ENCODE measurements around the gene MLLT11.

The MLLT11 gene

GRCh38 chr1:151047591-151047924, 12.6 kb upstream of the MLLT11 start, which contains the start of gene C1orf56:
Gene C1orf56 (plus strand): TSS chr1:151047751. CDS start chr1:151047848, 97 bp downstream.
- Mint-ChIP-seq H3K27me3 (no peaks in the 10 kb centered on the region), H3K36me3 (ENCODE audit: insufficient read depth) (peaks cover 15% of the 10 kb centered on the region), H3K9me3 (no peaks in the 10 kb centered on the region), H3K4me1 (peaks cover 58% of the 10 kb centered on the region), H3K27ac (ENCODE audit: low read depth) (peak within 1 kb of the TSS; percentile 91), H3K4me3 (peak within 1 kb of the TSS; percentile 89)
- no peak for DNase-seq (ENCODE audit: low spot score in 2 of 2)
- ATAC-seq (replicated peaks; ENCODE audit: extremely low read depth, poor library complexity, severe bottlenecking): peak; percentile 55

- Mint-ChIP-seq H3K27ac (ENCODE audit: low read depth) (peak overlapping the region; percentile 91), H3K4me3 (peak overlapping the region; percentile 89), H3K4me1 (peaks cover 58% of the 10 kb centered on the region), H3K36me3 (ENCODE audit: insufficient read depth) (peaks cover 20% of the 10 kb centered on the region), H3K9me3 (no peaks in the 10 kb centered on the region), H3K27me3 (no peaks in the 10 kb centered on the region)
- ATAC-seq (replicated peaks; ENCODE audit: extremely low read depth, poor library complexity, severe bottlenecking) (peak; percentile 78), DNase-seq (ENCODE audit: low spot score in 2 of 2) (peak; percentile 36 to 44)
Observed at GRCh38 chr1:151047925-151048644, 12.1 kb upstream of the MLLT11 start.

- peaks cover 58% of the 10 kb centered on the region for H3K4me1 Mint-ChIP-seq
Observed at GRCh38 chr1:151048645-151049032, 11.6 kb upstream of the MLLT11 start.

GRCh38 chr1:151049458-151049857, 10.7 kb upstream of the MLLT11 start:
- Mint-ChIP-seq H3K27me3 (no peaks in the 10 kb centered on the region), H3K9me3 (no peaks in the 10 kb centered on the region), H3K4me1 (peaks cover 63% of the 10 kb centered on the region), H3K27ac (ENCODE audit: low read depth) (peak overlapping the region; percentile 72), H3K4me3 (peak overlapping the region; percentile 89), H3K36me3 (ENCODE audit: insufficient read depth) (peaks cover 34% of the 10 kb centered on the region)
- no peak for DNase-seq (ENCODE audit: low spot score in 2 of 2)
- no peak for ATAC-seq (replicated peaks; ENCODE audit: extremely low read depth, poor library complexity, severe bottlenecking)

More at GRCh38 chr1:151048645-151049032, 11.6 kb upstream of the MLLT11 start:
- DNase-seq (ENCODE audit: low spot score in 2 of 2) (no peak), ATAC-seq (replicated peaks; ENCODE audit: extremely low read depth, poor library complexity, severe bottlenecking) (no peak)
- Mint-ChIP-seq H3K36me3 (ENCODE audit: insufficient read depth) (peaks cover 25% of the 10 kb centered on the region), H3K27ac (ENCODE audit: low read depth) (peak overlapping the region; percentile 91), H3K9me3 (no peaks in the 10 kb centered on the region), H3K4me3 (peak overlapping the region; percentile 89), H3K27me3 (no peaks in the 10 kb centered on the region)

- ATAC-seq (replicated peaks; ENCODE audit: extremely low read depth, poor library complexity, severe bottlenecking) (no peak), DNase-seq (ENCODE audit: low spot score in 2 of 2) (no peak)
- H3K9me3 Mint-ChIP-seq: no peaks in the 10 kb centered on the region
- H3K4me3 Mint-ChIP-seq: peak overlapping the region; percentile 89
- no peaks in the 10 kb centered on the region for H3K27me3 Mint-ChIP-seq
- H3K27ac Mint-ChIP-seq (ENCODE audit: low read depth): no peak overlapping the region
- peaks cover 70% of the 10 kb centered on the region for H3K4me1 Mint-ChIP-seq
- H3K36me3 Mint-ChIP-seq (ENCODE audit: insufficient read depth): peaks cover 41% of the 10 kb centered on the region
Observed at GRCh38 chr1:151050051-151050688, 10.0 kb upstream of the MLLT11 start.

GRCh38 chr1:151051356-151052009, 8.7 kb upstream of the MLLT11 start:
- no peak overlapping the region for H3K4me3 Mint-ChIP-seq
- no peaks in the 10 kb centered on the region for H3K27me3 Mint-ChIP-seq
- H3K9me3 Mint-ChIP-seq: no peaks in the 10 kb centered on the region
- H3K27ac Mint-ChIP-seq (ENCODE audit: low read depth): no peak overlapping the region
- ATAC-seq (replicated peaks; ENCODE audit: extremely low read depth, poor library complexity, severe bottlenecking) (no peak), DNase-seq (ENCODE audit: low spot score in 2 of 2) (no peak)
- peaks cover 77% of the 10 kb centered on the region for H3K4me1 Mint-ChIP-seq
- H3K36me3 Mint-ChIP-seq (ENCODE audit: insufficient read depth): peaks cover 52% of the 10 kb centered on the region

GRCh38 chr1:151054971-151055547, 5.1 kb upstream of the MLLT11 start:
- H3K27me3 Mint-ChIP-seq: no peaks in the 10 kb centered on the region
- no peak for DNase-seq (ENCODE audit: low spot score in 2 of 2)
- H3K4me3 Mint-ChIP-seq: peak overlapping the region; percentile 92
- no peak for ATAC-seq (replicated peaks; ENCODE audit: extremely low read depth, poor library complexity, severe bottlenecking)
- H3K9me3 Mint-ChIP-seq: no peaks in the 10 kb centered on the region
- H3K4me1 Mint-ChIP-seq: peaks cover 73% of the 10 kb centered on the region
- H3K36me3 Mint-ChIP-seq (ENCODE audit: insufficient read depth): peaks cover 75% of the 10 kb centered on the region
- peak overlapping the region; percentile 91 for H3K27ac Mint-ChIP-seq (ENCODE audit: low read depth)

- DNase-seq (ENCODE audit: low spot score in 2 of 2) (no peak), ATAC-seq (replicated peaks; ENCODE audit: extremely low read depth, poor library complexity, severe bottlenecking) (no peak)
- Mint-ChIP-seq H3K27ac (ENCODE audit: low read depth) (peak overlapping the region; percentile 91), H3K36me3 (ENCODE audit: insufficient read depth) (peaks cover 72% of the 10 kb centered on the region), H3K27me3 (no peaks in the 10 kb centered on the region), H3K9me3 (no peaks in the 10 kb centered on the region), H3K4me1 (peaks cover 73% of the 10 kb centered on the region), H3K4me3 (peak overlapping the region; percentile 92)
Observed at GRCh38 chr1:151055581-151055980, 4.6 kb upstream of the MLLT11 start.

GRCh38 chr1:151056149-151056548, 4.0 kb upstream of the MLLT11 start:
- H3K27ac Mint-ChIP-seq (ENCODE audit: low read depth): peak overlapping the region; percentile 91
- H3K9me3 Mint-ChIP-seq: no peaks in the 10 kb centered on the region
- no peaks in the 10 kb centered on the region for H3K27me3 Mint-ChIP-seq
- peaks cover 79% of the 10 kb centered on the region for H3K4me1 Mint-ChIP-seq
- peak; percentile 54 for ATAC-seq (replicated peaks; ENCODE audit: extremely low read depth, poor library complexity, severe bottlenecking)
- peak in 1 of 2 donors; percentile 28 for DNase-seq (ENCODE audit: low spot score in 2 of 2)
- H3K4me3 Mint-ChIP-seq: peak overlapping the region; percentile 92
- H3K36me3 Mint-ChIP-seq (ENCODE audit: insufficient read depth): peaks cover 74% of the 10 kb centered on the region

- DNase-seq (ENCODE audit: low spot score in 2 of 2): peak in 1 of 2 donors; percentile 10
Observed at GRCh38 chr1:151058692-151059091, 1.5 kb upstream of the MLLT11 start.

GRCh38 chr1:151059109-151060006, 839 bp upstream of the MLLT11 start, which contains the start of gene CDC42SE1:
Gene CDC42SE1 (minus strand): TSS chr1:151059622. CDS start chr1:151055730, 3,892 bp downstream.
- DNase-seq (ENCODE audit: low spot score in 2 of 2) (peak; percentile 67 to 77), ATAC-seq (replicated peaks; ENCODE audit: extremely low read depth, poor library complexity, severe bottlenecking) (peak; percentile 81)
- no peaks in the 10 kb centered on the region for H3K9me3 Mint-ChIP-seq
- H3K27me3 Mint-ChIP-seq: no peaks in the 10 kb centered on the region
- peak within 1 kb of the TSS; percentile 92 for H3K4me3 Mint-ChIP-seq
- H3K27ac Mint-ChIP-seq (ENCODE audit: low read depth): peak within 1 kb of the TSS; percentile 91
- H3K4me1 Mint-ChIP-seq: peaks cover 62% of the 10 kb centered on the region
- peaks cover 48% of the 10 kb centered on the region for H3K36me3 Mint-ChIP-seq (ENCODE audit: insufficient read depth)

More at GRCh38 chr1:151058692-151059091, 1.5 kb upstream of the MLLT11 start:
- Mint-ChIP-seq H3K9me3 (no peaks in the 10 kb centered on the region), H3K4me1 (peaks cover 66% of the 10 kb centered on the region), H3K27ac (ENCODE audit: low read depth) (peak overlapping the region; percentile 91), H3K27me3 (no peaks in the 10 kb centered on the region), H3K36me3 (ENCODE audit: insufficient read depth) (peaks cover 53% of the 10 kb centered on the region), H3K4me3 (peak overlapping the region; percentile 92)
- no peak for ATAC-seq (replicated peaks; ENCODE audit: extremely low read depth, poor library complexity, severe bottlenecking)

All from central memory CD8-positive, alpha-beta T cell (primary cell).